GM12873 (cell line): ENCODE results near the gene ACACA.

Experiments
- TF ChIP-seq, protein P1 (sequence below): IDR thresholded peaks from 2 replicates; pipeline ENCODE4 v1.5.1; 2012; ENCODE audit warnings: low read depth, mild to moderate bottlenecking, moderate library complexity, low read length, control low read depth; ENCODE audit not compliant: insufficient read depth; ENCODE audit errors: missing control alignments

Gene ACACA

DNA sequence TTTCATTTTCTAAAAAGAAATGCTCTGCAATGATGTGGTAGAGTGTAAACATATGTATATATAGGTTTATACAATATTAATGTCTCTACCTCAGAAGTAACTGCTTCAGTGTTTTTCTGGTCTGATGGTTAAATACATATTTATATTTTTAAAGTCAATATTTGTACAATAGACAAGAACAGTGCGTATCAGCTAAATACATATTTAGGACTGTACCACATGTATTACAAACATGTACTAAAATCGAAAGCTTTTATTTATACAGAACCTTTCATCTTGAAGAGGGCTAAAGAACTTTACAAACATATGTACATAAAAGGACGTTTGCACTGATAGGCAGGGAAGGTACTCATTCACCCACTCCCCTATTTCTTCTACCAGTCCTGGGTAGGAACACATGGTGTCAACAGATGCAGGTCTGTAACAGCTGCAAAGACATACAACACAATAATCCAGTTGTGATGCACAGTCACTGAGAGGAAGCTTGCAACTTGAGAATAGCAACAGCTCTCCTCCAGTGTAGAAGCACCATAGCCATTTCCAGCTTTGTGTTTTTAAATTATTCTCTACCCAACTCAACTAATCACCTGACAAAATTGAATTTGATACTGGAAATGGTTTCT, 237.8 kb downstream of the ACACA start:
- TF ChIP-seq, protein P1, sequence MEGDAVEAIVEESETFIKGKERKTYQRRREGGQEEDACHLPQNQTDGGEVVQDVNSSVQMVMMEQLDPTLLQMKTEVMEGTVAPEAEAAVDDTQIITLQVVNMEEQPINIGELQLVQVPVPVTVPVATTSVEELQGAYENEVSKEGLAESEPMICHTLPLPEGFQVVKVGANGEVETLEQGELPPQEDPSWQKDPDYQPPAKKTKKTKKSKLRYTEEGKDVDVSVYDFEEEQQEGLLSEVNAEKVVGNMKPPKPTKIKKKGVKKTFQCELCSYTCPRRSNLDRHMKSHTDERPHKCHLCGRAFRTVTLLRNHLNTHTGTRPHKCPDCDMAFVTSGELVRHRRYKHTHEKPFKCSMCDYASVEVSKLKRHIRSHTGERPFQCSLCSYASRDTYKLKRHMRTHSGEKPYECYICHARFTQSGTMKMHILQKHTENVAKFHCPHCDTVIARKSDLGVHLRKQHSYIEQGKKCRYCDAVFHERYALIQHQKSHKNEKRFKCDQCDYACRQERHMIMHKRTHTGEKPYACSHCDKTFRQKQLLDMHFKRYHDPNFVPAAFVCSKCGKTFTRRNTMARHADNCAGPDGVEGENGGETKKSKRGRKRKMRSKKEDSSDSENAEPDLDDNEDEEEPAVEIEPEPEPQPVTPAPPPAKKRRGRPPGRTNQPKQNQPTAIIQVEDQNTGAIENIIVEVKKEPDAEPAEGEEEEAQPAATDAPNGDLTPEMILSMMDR = no peak

GRCh38 chr17:37167756-37168155, 238.9 kb downstream of the ACACA start:
- TF ChIP-seq, protein P1 = no peak

GRCh38 chr17:37164057-37164456, 242.6 kb downstream of the ACACA start:
- TF ChIP-seq, protein P1 = no peak

- TF ChIP-seq, protein P1 = no peak
Measured at GRCh38 chr17:37162800-37163199, 243.8 kb downstream of the ACACA start.

- TF ChIP-seq, protein P1 = no peak
Measured at GRCh38 chr17:37160944-37161343, 245.7 kb downstream of the ACACA start.

GRCh38 chr17:37158290-37158689, 248.3 kb downstream of the ACACA start:
- TF ChIP-seq, protein P1 = no peak

GRCh38 chr17:37148156-37148555, 258.5 kb downstream of the ACACA start:
- TF ChIP-seq, protein P1 = no peak
